SK-N-SH (cell line): ENCODE measurements around the gene SGCA. TPM values are rescaled to one million over a fixed set of nuclear protein-coding genes. Genes with fewer than 3 reads are reported as not detected.

Experiments used
- CTCF ChIA-PET: fragments of 300-600, 350-600 bp; formaldehyde crosslinking; extraction: SDS; loops from one replicate; lab custom pipeline; 2021; lab: Yijun Ruan, JAX
- POLR2A ChIA-PET: fragments of 350-600 bp; sonication (Branson Sonifier 250); formaldehyde crosslinking; extraction: SDS; loops from one replicate; lab custom pipeline; 2020; ENCODE audit warnings: antibody characterized with exemption, inconsistent platforms; lab: Yijun Ruan, JAX
- DNase-seq: peaks from one replicate; pipeline ENCODE4 v3.0.0; 2012
- H2AFZ ChIP-seq: fragments of 200-600 bp; sonication (generic); 2 replicates; pipeline ENCODE4 v1.8.1; 2016; ENCODE audit warnings: antibody characterized with exemption, mild to moderate bottlenecking, low read depth
- H3F3A ChIP-seq: fragments of 200-600 bp; sonication (generic); replicated peaks from 2 replicates; pipeline ENCODE3; 2016; ENCODE audit warnings: antibody characterized with exemption, mild to moderate bottlenecking; ENCODE audit not compliant: insufficient read depth
- H3K27ac ChIP-seq, 2 experiments: fragments of 200-500 bp in 1 of 2; fragments of 200-600 bp in 1 of 2; sonication (Bioruptor generic) in 1 of 2; sonication (generic), shearing (Covaris generic) in 1 of 2; 2 replicates each; pipeline versions ENCODE4 v1.5.1 to v1.6.1; 2014 to 2016; ENCODE audit warnings: low read depth in 2 of 2, inconsistent platforms in 1 of 2, low read length in 1 of 2, mild to moderate bottlenecking in 1 of 2, mixed read lengths in 1 of 2
- H3K27me3 ChIP-seq: fragments of 200-600 bp; sonication (generic), shearing (Covaris generic); 2 replicates; pipeline ENCODE4 v1.6.1; 2016; ENCODE audit warnings: mixed run types; ENCODE audit not compliant: insufficient read depth
- H3K36me3 ChIP-seq, 2 experiments: fragments of 200-500 bp in 1 of 2; fragments of 200-600 bp in 1 of 2; sonication (Bioruptor generic) in 1 of 2; sonication (generic) in 1 of 2; replicated peaks in 1 of 2; 2 replicates each; pipeline versions ENCODE3 to v1.5.1; 2014 to 2016; ENCODE audit warnings: low read length in 1 of 2, mild to moderate bottlenecking in 1 of 2; ENCODE audit not compliant: insufficient read depth in 2 of 2, control insufficient read depth in 1 of 2
- H3K4me1 ChIP-seq, 2 experiments: fragments of 200-500 bp in 1 of 2; fragments of 200-600 bp in 1 of 2; sonication (Bioruptor generic) in 1 of 2; sonication (generic), shearing (Covaris generic) in 1 of 2; 2 replicates each; pipeline versions ENCODE4 v1.5.1 to v1.6.1; 2014 to 2016; ENCODE audit warnings: low read depth in 1 of 2, low read length in 1 of 2, mixed run types in 1 of 2; ENCODE audit not compliant: insufficient read depth in 2 of 2, control insufficient read depth in 1 of 2
- H3K4me2 ChIP-seq: fragments of 200-600 bp; sonication (generic), shearing (Covaris generic); 2 replicates; pipeline ENCODE4 v1.6.1; 2017; ENCODE audit warnings: mixed run types
- H3K4me3 ChIP-seq, 2 experiments: fragments of 200-500 bp in 1 of 2; fragments of 200-600 bp in 1 of 2; sonication (Bioruptor generic) in 1 of 2; sonication (generic), shearing (Covaris generic) in 1 of 2; 2 replicates each; pipeline versions ENCODE4 v1.5.1 to v1.8.1; 2014 to 2016; ENCODE audit warnings: low read depth in 2 of 2, inconsistent platforms in 1 of 2, low read length in 1 of 2, mild to moderate bottlenecking in 1 of 2, mixed read lengths in 1 of 2, moderate library complexity in 1 of 2
- H3K79me2 ChIP-seq: fragments of 200-600 bp; sonication (generic); 2 replicates; pipeline ENCODE4 v1.8.1; 2017; ENCODE audit warnings: mild to moderate bottlenecking; ENCODE audit not compliant: insufficient read depth
- H3K9ac ChIP-seq: fragments of 200-600 bp; sonication (generic); 2 replicates; pipeline ENCODE4 v1.6.1; 2017; ENCODE audit warnings: mixed run types
- H3K9me2 ChIP-seq: fragments of 200-600 bp; sonication (generic); 2 replicates; pipeline ENCODE4 v1.6.1; 2017; ENCODE audit warnings: mixed run types
- H3K9me3 ChIP-seq: fragments of 200-600 bp; sonication (generic); 2 replicates; pipeline ENCODE4 v1.6.1; 2017; ENCODE audit warnings: mixed run types, mild to moderate bottlenecking, moderate library complexity
- H4K20me1 ChIP-seq: fragments of 200-600 bp; sonication (generic); 2 replicates; pipeline ENCODE4 v1.6.1; 2017; ENCODE audit warnings: mild to moderate bottlenecking, mixed run types; ENCODE audit not compliant: insufficient read depth
- GABPA ChIP-seq: IDR thresholded peaks from 2 replicates; pipeline ENCODE4 v1.4.0; 2012; ENCODE audit warnings: low read depth, mild to moderate bottlenecking
- GATA2 ChIP-seq: sonication (generic); formaldehyde crosslinking; IDR thresholded peaks from 2 replicates; pipeline ENCODE4 v1.5.0; 2020; ENCODE audit warnings: mild to moderate bottlenecking, missing genetic modification reagents
- JUND ChIP-seq: IDR thresholded peaks from 2 replicates; pipeline ENCODE4 v1.4.0; 2012
- MEF2A ChIP-seq: IDR thresholded peaks from 2 replicates; pipeline ENCODE4 v1.4.0; 2012; ENCODE audit warnings: low read depth, borderline replicate concordance
- MXI1 ChIP-seq: IDR thresholded peaks from 2 replicates; pipeline ENCODE4 v1.6.1; 2012; ENCODE audit warnings: mild to moderate bottlenecking, low read depth, low read length, improper control_type of control experiment
- NFIC ChIP-seq: IDR thresholded peaks from 2 replicates; pipeline ENCODE4 v1.4.0; 2012; ENCODE audit warnings: borderline replicate concordance
- POLR2AphosphoS5 ChIP-seq: IDR thresholded peaks from 2 replicates; pipeline ENCODE4 v1.6.1; 2012; ENCODE audit warnings: low read depth, low read length
- RFX5 ChIP-seq: IDR thresholded peaks from 2 replicates; pipeline ENCODE4 v1.6.1; 2012; ENCODE audit warnings: mild to moderate bottlenecking, improper control_type of control experiment, low read length
- SIN3A ChIP-seq: IDR thresholded peaks from 2 replicates; pipeline ENCODE4 v1.6.1; 2012; ENCODE audit warnings: low read depth, mild to moderate bottlenecking, low read length, moderate library complexity, borderline replicate concordance
- SMC3 ChIP-seq: IDR thresholded peaks from 2 replicates; pipeline ENCODE4 v1.6.1; 2012; ENCODE audit warnings: low read depth, low read length, improper control_type of control experiment
- WGBS: methylation state at CpG from one replicate; pipeline ENCODE4 v1.1.6; 2017; ENCODE audit warnings: low lambda C conversion rate; 5-methylcytosine and 5-hydroxymethylcytosine counted together
- polyA plus RNA-seq, 3 experiments: library from polyadenylated mRNA; depleted of rRNA; stranded (reverse); fragments of >200 nt; gene quantifications; 2 replicates each; pipeline ENCODE4 v1.2.3, GENCODE V29; 2012
- TF ChIP-seq, protein P1 (sequence below): IDR thresholded peaks from 2 replicates; pipeline ENCODE4 v1.4.0; 2012; ENCODE audit warnings: low read depth, borderline replicate concordance
- TF ChIP-seq, protein P2 (sequence below): IDR thresholded peaks from 2 replicates; pipeline ENCODE4 v1.4.0; 2012; ENCODE audit warnings: low read depth, borderline replicate concordance
- TF ChIP-seq, protein P3 (sequence below): IDR thresholded peaks from 2 replicates; pipeline ENCODE4; 2012
- TF ChIP-seq, protein P4 (sequence below): fragments of 150-350 bp; IDR thresholded peaks from 2 replicates; pipeline ENCODE4 v1.6.1; 2016; ENCODE audit warnings: mild to moderate bottlenecking, low read depth, low read length
- TF ChIP-seq, protein P5 (sequence below): fragments of 150-350 bp; IDR thresholded peaks from 2 replicates; pipeline ENCODE4 v1.6.1; 2017; ENCODE audit warnings: antibody characterized with exemption, low read length, low read depth, borderline replicate concordance

SGCA gene
- polyA plus RNA-seq, 1 of the 3 experiments (the other 2 are of a cell fraction): not detected

DNA sequence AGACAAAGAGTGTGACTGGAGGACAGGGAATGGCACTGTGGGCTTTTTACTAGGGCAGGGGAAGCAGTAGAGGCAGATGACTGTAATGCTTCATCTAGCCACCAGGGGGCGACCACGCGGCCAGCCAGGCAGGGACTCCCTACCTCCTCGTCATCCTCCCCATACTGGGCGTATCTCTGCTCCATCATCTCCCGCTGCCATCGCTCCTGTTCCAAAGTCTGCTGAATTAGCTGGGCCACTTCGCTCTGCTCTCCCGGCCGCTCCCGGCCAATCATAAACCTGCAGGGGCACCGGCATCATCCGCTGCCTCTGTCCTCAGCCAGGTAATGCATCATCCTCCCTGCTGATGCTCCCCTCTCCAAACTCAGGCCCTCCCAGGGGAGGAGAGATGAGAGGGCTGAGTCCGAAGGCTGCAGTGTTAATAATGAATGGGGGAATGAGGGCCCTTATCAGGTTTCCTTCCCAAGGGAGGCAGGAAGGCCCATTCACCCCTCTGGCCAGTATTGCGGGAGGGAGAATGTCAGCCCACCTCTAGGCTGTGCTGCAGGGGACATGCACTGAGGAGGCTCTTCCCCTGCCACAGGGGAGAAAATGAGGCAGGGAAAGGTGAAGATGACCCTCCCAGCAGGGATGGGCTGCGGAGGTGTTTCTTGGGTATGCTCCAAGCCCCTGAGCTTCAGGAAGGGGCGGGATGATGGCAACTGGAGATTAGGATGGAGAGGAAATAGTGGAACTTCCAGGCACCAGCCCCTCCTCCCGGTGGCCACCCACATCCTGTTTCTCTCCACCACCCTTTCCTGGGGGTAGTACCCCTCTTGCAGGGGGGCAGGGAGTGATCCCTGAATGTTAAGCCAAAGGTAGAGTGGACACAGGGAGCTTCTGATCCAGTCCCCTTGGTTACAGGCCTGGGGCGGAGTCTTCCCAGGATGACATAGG lies 25.6 kb upstream of the SGCA start (continued):
- TF ChIP-seq, protein P1, sequence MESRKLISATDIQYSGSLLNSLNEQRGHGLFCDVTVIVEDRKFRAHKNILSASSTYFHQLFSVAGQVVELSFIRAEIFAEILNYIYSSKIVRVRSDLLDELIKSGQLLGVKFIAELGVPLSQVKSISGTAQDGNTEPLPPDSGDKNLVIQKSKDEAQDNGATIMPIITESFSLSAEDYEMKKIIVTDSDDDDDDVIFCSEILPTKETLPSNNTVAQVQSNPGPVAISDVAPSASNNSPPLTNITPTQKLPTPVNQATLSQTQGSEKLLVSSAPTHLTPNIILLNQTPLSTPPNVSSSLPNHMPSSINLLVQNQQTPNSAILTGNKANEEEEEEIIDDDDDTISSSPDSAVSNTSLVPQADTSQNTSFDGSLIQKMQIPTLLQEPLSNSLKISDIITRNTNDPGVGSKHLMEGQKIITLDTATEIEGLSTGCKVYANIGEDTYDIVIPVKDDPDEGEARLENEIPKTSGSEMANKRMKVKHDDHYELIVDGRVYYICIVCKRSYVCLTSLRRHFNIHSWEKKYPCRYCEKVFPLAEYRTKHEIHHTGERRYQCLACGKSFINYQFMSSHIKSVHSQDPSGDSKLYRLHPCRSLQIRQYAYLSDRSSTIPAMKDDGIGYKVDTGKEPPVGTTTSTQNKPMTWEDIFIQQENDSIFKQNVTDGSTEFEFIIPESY: no peak
- TF ChIP-seq, protein P2, sequence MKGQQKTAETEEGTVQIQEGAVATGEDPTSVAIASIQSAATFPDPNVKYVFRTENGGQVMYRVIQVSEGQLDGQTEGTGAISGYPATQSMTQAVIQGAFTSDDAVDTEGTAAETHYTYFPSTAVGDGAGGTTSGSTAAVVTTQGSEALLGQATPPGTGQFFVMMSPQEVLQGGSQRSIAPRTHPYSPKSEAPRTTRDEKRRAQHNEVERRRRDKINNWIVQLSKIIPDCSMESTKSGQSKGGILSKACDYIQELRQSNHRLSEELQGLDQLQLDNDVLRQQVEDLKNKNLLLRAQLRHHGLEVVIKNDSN: no peak
- TF ChIP-seq SIN3A (peak; percentile 48; the same call in 1 of the 2 replicates), SMC3 (peak; percentile 95), GABPA (no peak), MEF2A (no peak), JUND (no peak), NFIC (no peak), POLR2AphosphoS5 (no peak; the same call in 1 of the 2 replicates), RFX5 (no peak), GATA2 (peak; percentile 56)
- TF ChIP-seq, protein P3, sequence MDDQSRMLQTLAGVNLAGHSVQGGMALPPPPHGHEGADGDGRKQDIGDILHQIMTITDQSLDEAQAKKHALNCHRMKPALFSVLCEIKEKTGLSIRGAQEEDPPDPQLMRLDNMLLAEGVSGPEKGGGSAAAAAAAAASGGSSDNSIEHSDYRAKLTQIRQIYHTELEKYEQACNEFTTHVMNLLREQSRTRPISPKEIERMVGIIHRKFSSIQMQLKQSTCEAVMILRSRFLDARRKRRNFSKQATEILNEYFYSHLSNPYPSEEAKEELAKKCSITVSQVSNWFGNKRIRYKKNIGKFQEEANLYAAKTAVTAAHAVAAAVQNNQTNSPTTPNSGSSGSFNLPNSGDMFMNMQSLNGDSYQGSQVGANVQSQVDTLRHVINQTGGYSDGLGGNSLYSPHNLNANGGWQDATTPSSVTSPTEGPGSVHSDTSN: no peak
- TF ChIP-seq, protein P4, sequence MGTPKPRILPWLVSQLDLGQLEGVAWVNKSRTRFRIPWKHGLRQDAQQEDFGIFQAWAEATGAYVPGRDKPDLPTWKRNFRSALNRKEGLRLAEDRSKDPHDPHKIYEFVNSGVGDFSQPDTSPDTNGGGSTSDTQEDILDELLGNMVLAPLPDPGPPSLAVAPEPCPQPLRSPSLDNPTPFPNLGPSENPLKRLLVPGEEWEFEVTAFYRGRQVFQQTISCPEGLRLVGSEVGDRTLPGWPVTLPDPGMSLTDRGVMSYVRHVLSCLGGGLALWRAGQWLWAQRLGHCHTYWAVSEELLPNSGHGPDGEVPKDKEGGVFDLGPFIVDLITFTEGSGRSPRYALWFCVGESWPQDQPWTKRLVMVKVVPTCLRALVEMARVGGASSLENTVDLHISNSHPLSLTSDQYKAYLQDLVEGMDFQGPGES: no peak

DNA sequence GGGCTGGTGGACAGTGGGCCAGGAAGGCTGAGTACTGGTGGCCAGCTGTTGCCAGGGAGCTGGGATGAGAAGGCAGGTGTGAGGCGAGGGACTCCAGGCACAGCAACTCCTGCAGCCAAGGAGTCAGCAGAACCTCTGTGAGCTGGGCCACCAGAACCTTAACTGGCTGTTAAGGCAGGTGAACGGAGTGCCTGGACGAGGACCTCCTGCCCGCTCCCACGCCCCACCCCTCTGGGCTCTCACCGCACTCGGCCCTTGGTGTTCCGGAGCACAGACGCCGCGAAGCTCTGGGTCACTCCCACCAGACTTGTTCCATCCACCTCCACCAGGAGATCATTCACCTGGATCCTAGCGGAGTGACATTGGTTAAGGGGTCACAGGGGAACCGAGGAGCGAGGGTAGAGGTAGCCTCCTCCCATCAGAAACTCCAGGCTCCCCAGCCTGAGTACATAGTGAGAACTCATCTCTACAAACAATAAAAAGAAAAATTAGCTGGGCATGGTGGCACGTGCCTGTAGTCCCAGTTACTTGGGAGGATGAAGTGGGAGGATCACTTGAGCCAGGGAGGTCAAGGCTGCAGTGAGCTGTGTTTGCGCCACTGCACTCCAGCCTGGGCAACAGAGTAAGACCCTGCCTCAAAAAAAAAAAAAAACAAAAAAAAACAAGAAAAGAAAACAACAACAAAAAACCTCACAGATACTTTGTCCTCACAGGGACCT lies 24.6 kb upstream of the SGCA start:
- Histone ChIP-seq H3K4me3 (no peak overlapping the region), H3K9me3 (no peaks in the 10 kb centered on the region), H3K4me1 (peaks cover 4 to 12% of the 10 kb centered on the region in 2 experiments; a peak in 2 of 4 replicates), H3K9ac (no peak overlapping the region), H3K79me2 (peaks cover 41% of the 10 kb centered on the region), H4K20me1 (peaks cover 54% of the 10 kb centered on the region), H2AFZ (no peak overlapping the region), H3F3A (peaks cover 17% of the 10 kb centered on the region), H3K27me3 (no peaks in the 10 kb centered on the region), H3K4me2 (no peak overlapping the region), H3K27ac (no peak overlapping the region; a peak in 1 of 4 replicates), H3K36me3 (peaks cover 49 to 89% of the 10 kb centered on the region in 2 experiments), H3K9me2 (no peaks in the 10 kb centered on the region)
- WGBS: 97% methylated on average over 15 of the region's 16 CpGs
- ChIA-PET CTCF (interaction anchor here (0.6 to 9.3 kb wide), 24 partner anchors 10 to 167 kb away, joined by 3 to 169 read pairs (median 4); partner anchors contain the start of genes PPP1R9B, SAMD14 and SGCA), POLR2A (no interaction called here)
- TF ChIP-seq, protein P1: no peak
- TF ChIP-seq, protein P5, sequence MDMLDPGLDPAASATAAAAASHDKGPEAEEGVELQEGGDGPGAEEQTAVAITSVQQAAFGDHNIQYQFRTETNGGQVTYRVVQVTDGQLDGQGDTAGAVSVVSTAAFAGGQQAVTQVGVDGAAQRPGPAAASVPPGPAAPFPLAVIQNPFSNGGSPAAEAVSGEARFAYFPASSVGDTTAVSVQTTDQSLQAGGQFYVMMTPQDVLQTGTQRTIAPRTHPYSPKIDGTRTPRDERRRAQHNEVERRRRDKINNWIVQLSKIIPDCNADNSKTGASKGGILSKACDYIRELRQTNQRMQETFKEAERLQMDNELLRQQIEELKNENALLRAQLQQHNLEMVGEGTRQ: no peak
- TF ChIP-seq MXI1 (no peak), MEF2A (no peak)
- no peak for DNase-seq
